AG09309 (cell line): ENCODE data around the gene PPP1R15A.
"Not testable (repeated sequence)": the region's sequence is repeated elsewhere in the genome, so short reads cannot be mapped to it uniquely, and the experiment has no call there.

Source experiments
- DNase-seq: peaks from one replicate; pipeline ENCODE4 v3.0.0-alpha.2; 2010; ENCODE audit warnings: low read depth
- H3K4me3 ChIP-seq: 2 replicates; pipeline ENCODE4 v1.5.1; 2011; ENCODE audit warnings: mild to moderate bottlenecking, low read depth, low read length, moderate library complexity; ENCODE audit not compliant: control insufficient read depth
- TF ChIP-seq, protein P1 (sequence below): IDR thresholded peaks from 2 replicates; pipeline ENCODE4 v1.5.1; 2011; ENCODE audit warnings: mild to moderate bottlenecking, low read depth, low read length, inconsistent platforms; ENCODE audit not compliant: insufficient read depth, control insufficient read depth; ENCODE audit errors: missing control alignments

The PPP1R15A gene

DNA sequence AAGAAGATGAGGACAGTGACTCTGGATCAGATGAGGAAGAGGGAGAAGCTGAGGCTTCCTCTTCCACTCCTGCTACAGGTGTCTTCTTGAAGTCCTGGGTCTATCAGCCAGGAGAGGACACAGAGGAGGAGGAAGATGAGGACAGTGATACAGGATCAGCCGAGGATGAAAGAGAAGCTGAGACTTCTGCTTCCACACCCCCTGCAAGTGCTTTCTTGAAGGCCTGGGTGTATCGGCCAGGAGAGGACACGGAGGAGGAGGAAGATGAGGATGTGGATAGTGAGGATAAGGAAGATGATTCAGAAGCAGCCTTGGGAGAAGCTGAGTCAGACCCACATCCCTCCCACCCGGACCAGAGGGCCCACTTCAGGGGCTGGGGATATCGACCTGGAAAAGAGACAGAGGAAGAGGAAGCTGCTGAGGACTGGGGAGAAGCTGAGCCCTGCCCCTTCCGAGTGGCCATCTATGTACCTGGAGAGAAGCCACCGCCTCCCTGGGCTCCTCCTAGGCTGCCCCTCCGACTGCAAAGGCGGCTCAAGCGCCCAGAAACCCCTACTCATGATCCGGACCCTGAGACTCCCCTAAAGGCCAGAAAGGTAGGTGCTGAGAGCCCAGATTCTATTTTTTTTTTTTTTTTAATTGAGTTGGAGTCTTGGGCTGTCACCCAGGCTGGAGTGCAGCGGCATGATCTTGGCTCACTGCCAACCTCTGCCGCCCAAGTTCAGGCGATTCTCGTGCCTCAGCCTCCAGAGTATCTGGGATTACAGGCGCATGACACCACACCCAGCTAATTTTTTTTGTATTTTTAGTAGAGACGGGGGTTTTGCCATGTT lies 2.3 kb downstream of the PPP1R15A start:
- TF ChIP-seq, protein P1, sequence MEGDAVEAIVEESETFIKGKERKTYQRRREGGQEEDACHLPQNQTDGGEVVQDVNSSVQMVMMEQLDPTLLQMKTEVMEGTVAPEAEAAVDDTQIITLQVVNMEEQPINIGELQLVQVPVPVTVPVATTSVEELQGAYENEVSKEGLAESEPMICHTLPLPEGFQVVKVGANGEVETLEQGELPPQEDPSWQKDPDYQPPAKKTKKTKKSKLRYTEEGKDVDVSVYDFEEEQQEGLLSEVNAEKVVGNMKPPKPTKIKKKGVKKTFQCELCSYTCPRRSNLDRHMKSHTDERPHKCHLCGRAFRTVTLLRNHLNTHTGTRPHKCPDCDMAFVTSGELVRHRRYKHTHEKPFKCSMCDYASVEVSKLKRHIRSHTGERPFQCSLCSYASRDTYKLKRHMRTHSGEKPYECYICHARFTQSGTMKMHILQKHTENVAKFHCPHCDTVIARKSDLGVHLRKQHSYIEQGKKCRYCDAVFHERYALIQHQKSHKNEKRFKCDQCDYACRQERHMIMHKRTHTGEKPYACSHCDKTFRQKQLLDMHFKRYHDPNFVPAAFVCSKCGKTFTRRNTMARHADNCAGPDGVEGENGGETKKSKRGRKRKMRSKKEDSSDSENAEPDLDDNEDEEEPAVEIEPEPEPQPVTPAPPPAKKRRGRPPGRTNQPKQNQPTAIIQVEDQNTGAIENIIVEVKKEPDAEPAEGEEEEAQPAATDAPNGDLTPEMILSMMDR = no peak
- DNase-seq = no peak
- peak overlapping the region; percentile 97 for H3K4me3 ChIP-seq

- H3K4me3 ChIP-seq = peak overlapping the region; percentile 97
- not testable (repeated sequence) for DNase-seq
These were observed 4.1 kb downstream of the PPP1R15A start for GRCh38 chr19:48876043-48876981.

DNA sequence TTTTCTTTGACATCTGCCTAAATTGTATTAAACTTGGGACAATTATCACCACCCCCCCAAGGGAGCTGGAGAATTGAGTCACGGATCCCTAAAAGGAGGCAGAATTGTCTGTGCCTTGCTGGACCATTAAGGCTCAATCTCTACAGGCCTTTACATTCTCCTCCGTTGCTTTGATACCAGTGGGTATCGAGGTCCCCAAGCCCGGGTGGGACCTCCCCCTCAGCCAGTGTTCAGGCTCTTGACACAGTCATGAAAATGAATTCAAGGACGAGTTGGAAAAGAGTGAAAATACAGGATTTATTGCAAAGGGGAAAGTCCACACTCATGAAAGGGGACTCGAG lies 5.6 kb downstream of the PPP1R15A start:
- no peak for DNase-seq
- TF ChIP-seq, protein P1 = no peak
- H3K4me3 ChIP-seq = no peak overlapping the region

DNA sequence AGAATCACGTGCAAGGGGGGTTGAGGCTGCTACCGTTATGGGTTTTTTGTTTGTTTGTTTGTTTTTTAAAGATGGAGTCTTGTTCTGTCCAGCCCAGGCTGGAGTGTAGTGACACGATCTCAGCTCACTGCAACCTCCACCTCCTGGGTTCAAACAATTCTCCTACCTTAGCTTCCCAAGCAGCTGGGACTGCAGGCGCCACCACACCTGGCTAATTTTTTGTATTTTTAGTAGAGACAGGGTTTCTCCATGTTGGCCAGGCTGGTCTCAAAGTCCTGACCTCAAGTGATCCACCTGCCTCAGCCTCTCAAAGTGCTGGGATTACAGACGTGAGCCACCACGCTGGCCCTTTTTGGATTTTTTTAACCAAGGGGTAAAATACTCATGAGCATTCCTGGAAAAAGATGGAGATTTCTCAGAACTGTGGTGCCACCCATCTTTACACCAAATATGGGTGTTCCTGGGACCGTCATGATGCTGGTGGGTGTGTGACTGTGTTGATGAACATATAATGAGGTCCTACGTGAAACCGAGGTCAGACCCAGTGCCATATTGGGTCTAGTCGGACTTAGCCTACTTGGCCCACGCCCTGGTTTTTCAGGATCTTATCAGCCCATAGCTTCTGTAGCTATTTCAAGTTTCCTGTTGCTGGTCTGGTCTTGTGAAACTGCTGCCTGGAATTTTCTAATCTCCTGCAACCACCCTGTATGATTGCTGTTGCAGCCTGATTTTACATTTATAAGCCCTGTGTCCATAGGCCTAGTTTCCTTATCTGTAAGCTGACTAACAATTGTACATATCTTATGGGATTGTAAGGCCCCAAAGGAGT lies 6.2 kb downstream of the PPP1R15A start:
- no peak overlapping the region for H3K4me3 ChIP-seq
- TF ChIP-seq, protein P1 = no peak
- no peak for DNase-seq

- TF ChIP-seq, protein P1 = no peak
- H3K4me3 ChIP-seq = no peak overlapping the region
- no peak for DNase-seq
These were observed 6.9 kb downstream of the PPP1R15A start for GRCh38 chr19:48879025-48879637.

DNA sequence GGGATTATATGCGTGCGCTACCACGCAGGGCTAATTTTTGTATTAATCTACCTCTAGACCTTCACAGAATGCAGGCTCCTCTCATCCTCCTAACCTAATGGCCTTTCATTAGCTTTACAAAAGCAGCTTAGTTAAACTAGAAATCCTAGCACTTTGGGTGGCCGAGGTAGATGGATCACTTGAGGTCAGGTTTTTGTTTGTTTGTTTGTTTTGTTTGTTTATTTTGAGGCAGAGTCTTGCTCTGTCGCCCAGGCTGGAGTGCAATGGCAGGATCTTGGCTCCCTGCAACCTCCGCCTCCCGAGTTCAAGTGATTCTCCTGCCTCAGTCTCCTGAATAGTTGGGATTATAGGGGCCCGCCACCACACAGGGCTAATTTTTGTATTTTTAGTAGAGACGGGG lies 7.5 kb downstream of the PPP1R15A start:
- H3K4me3 ChIP-seq, DNase-seq: not testable (repeated sequence)
